A549 (cell line): ENCODE results near the gene RAPGEF2.
"Not testable (repeated sequence)": the region's sequence is repeated elsewhere in the genome, so short reads cannot be mapped to it uniquely, and the experiment has no call there.

Experiments
- ATOH8 ChIP-seq: fragments of 250-450 bp; sonication (Bioruptor Pico); IDR thresholded peaks from 2 replicates; pipeline ENCODE4 v1.5.0; 2020; ENCODE audit warnings: low read depth, mild to moderate bottlenecking, moderate library complexity
- EP300 ChIP-seq, 2 experiments: fragments of >200 bp; sonication (Bioruptor Twin); formaldehyde crosslinking; IDR thresholded peaks; 2 replicates in 1 of 2; 3 replicates in 1 of 2; pipeline ENCODE4 v1.6.1; 2016 to 2017

DNA sequence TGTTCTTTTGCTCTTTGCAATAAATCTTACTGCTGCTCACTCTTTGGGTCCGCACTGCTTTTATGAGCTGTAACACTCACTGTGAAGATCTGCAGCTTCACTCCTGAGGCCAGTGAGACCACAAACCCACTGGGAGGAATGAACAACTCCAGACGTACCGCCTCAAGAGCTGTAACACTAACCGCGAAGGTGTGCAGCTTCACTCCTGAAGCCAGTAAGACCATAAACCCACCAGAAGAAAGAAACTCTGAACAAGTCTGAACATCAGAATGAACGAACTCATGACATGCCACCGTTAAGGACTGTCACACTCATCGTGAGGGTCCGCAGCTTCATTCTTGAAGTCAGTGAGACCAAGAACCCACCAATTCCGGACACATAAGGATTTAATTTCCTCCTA is 276.2 kb downstream of the RAPGEF2 start:
- not testable (repeated sequence) for TF ChIP-seq EP300 (IDR thresholded peaks at IDR 0.05); ATOH8 (CRISPR knock-in tag)
